GM21515 (cell line): ENCODE measurements around the gene CLASP2.
"Not testable (repeated sequence)": the region's sequence is repeated elsewhere in the genome, so short reads cannot be mapped to it uniquely, and the experiment has no call there.

ENCODE experiments used
- ATAC-seq: cut with Tn5 transposase; IDR thresholded peaks from one replicate; pipeline ENCODE4 v1.9.1; 2021; ENCODE audit not compliant: unreplicated experiment

Gene CLASP2

DNA sequence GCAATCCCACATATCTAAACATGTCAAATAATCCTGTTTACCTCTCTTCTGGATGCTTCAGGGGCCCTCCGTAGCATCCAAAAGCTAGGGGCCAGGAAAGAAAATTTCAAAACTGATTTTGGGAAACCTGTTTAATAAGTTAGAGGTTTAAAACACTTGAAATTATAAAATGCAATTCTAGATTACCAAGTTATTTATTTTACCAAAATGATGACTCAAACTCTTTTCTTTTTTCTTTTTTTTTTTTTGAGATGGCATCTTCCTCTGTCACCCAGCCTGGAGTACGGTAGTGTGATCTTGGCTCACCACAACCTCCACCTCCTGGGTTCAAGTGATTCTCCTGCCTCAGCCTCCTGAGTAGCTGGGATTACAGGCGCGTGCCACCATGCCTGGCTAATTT, 258.5 kb downstream of the CLASP2 start:
- ATAC-seq: not testable (repeated sequence)

DNA sequence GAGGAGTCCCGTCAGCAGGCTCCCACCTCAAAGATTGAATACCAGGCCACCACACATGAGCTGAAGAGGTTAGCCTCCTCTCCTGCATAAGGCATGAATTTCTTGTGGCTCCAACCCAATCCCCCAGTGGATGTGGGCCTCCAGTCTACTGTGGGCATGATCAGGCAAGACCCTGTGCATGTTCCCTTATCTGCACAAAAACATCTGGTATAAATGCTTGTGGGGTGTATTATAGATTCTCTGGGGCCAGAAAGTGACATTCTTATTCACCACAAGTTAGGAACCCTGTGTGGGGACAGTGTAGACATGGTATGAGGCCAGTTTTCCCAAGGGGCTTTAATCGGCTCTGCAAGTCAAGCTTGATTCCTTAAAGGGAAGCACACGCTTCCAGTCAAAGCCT, 259.6 kb downstream of the CLASP2 start:
- ATAC-seq: no peak

DNA sequence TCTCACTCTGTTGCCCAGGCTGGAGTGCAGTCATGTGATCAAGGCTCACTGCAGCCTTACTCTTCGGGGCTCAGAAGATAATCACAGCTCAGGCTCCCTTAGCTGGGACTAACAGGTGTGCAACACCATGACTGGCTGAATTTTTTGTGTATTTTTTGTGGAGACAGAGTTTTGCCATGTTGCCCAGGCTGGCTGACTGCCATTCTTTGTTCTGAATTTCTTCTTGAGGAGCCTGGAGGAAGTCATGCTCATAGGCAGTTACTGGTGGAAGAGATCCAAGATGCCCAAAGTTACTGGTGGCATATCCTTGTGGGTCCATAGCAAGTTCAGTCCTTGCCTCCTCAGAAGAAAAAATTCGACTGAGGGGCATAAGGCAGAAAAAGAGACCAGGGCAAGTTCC, 261.3 kb downstream of the CLASP2 start:
- no peak for ATAC-seq

DNA sequence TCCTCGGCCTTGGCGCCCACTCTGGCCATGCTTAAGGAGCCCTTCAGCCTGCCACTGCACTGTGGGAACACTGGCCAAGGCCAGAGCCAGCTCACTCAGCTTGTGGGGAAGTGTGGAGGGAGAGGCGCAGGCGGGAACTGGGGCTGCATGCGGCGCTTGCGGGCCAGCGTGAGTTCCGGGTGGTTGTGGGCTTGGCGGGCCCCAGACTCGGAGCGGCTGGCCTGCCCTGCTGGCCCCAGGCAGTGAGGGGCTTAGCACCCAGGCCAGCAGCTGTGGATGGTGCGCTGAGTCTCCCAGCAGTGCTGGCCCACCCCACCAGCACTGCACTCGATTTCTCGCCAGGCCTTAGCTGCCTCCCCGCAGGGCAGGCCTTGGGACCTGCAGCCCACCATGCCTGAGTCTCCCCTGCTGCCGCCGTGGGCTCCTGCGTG, 264.7 kb downstream of the CLASP2 start:
- ATAC-seq: no peak

DNA sequence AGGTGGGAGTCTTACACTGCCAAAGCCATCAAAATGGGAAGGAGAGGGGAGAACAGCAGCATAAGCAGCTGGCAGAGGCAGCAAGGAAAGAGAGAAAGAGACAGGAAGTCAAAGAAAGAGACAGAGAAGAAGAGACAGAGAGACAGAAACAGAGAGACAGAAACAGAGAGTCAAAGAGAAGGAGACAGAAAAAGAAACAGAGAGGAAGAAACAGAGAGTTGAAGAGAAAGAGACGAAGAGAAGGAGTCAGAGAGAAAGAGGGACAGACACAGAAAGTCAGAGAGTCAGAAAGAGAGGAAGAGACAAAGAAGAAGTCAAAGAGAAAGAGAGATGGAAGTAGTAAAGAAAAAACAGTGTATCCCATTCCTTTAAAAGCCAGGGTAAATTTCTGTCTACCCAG, 266.1 kb downstream of the CLASP2 start:
- not testable (repeated sequence) for ATAC-seq

DNA sequence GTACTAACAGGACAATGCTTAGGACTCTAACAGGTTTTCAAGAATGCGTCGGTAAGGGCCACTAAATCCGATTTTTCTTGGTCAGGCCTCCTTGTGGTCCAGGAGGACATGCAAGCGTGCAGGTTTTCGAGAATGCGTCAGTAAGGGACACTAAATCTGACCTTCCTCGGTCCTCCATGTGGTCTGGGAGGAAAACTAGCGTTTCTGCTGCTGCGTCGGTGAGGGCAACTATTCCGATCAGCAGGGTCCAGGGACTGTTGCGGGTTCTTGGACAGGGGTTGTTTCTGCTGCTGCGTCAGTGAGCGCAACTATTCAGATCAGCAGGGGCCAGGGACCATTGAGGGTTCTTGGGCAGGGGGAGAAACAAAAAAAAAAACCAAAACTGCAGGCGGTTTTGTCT, 270.1 kb downstream of the CLASP2 start:
- no peak for ATAC-seq

DNA sequence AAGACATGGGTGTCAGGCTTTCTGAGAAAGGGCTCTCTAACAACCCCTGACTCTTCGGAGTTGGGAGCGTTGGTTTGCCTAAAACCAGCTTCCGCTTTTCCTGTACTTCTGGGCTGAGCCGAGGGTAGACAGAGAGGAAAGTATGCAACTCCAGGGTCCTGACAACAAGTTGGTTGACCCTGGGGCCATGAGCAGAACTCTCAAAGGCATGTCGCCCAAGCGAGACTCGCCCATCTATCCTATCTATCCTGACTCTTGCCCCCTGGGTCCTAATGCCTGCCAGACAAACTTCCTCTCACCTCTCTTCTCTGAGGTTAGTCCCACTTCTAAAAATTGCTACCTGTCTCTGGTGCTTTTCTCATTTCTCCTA, 270.8 kb downstream of the CLASP2 start:
- not testable (repeated sequence) for ATAC-seq
